Measurements from ENCODE around the gene CCNDBP1.
"Not testable (repeated sequence)": the region's sequence is repeated elsewhere in the genome, so short reads cannot be mapped to it uniquely, and the experiment has no call there.

The CCNDBP1 gene

GRCh38 chr15:43214592-43215295 lies 29.5 kb downstream of the CCNDBP1 start:
- Histone ChIP-seq H3K36me3 (replicated peaks) (no peaks in the 10 kb centered on the region), H3K4me1 (no peaks in the 10 kb centered on the region), H3K27me3 (ENCODE audit: low read depth) (no peaks in the 10 kb centered on the region), H3K9me3 (no peaks in the 10 kb centered on the region), H3K4me3 (no peak overlapping the region)
- no peak for DNase-seq (ENCODE audit: low spot score in 2 of 2)
- in situ Hi-C loops (cut with MboI; ENCODE audit: low sequenced_read_pairs) = no loop called here

- H3K36me3 ChIP-seq (replicated peaks) = no peaks in the 10 kb centered on the region
- in situ Hi-C loops (cut with MboI; ENCODE audit: low sequenced_read_pairs) = no loop called here
- no peak for DNase-seq (ENCODE audit: low spot score in 2 of 2)
- H3K4me1 ChIP-seq = no peaks in the 10 kb centered on the region
- H3K27me3 ChIP-seq (ENCODE audit: low read depth) = no peaks in the 10 kb centered on the region
- H3K4me3 ChIP-seq = no peak overlapping the region
- H3K9me3 ChIP-seq = no peaks in the 10 kb centered on the region
Measured at GRCh38 chr15:43215961-43216360, 30.8 kb downstream of the CCNDBP1 start.

- H3K4me1 ChIP-seq = no peaks in the 10 kb centered on the region
- H3K9me3 ChIP-seq = no peaks in the 10 kb centered on the region
- H3K36me3 ChIP-seq (replicated peaks) = no peaks in the 10 kb centered on the region
- peak in 1 of 2 experiments; percentile 54 for DNase-seq (ENCODE audit: low spot score in 2 of 2)
- no peaks in the 10 kb centered on the region for H3K27me3 ChIP-seq (ENCODE audit: low read depth)
- H3K4me3 ChIP-seq = no peak overlapping the region
- in situ Hi-C loops (cut with MboI; ENCODE audit: low sequenced_read_pairs) = no loop called here
Measured at GRCh38 chr15:43218908-43219706, 33.9 kb downstream of the CCNDBP1 start.

- H3K4me1 ChIP-seq = no peaks in the 10 kb centered on the region
- no peak for DNase-seq (ENCODE audit: low spot score in 2 of 2)
- no peaks in the 10 kb centered on the region for H3K36me3 ChIP-seq (replicated peaks)
- no peak overlapping the region for H3K4me3 ChIP-seq
- H3K9me3 ChIP-seq = no peaks in the 10 kb centered on the region
- H3K27me3 ChIP-seq (ENCODE audit: low read depth) = no peaks in the 10 kb centered on the region
- in situ Hi-C loops (cut with MboI; ENCODE audit: low sequenced_read_pairs) = no loop called here
Measured at GRCh38 chr15:43219929-43220928, 35.0 kb downstream of the CCNDBP1 start.

- H3K9me3 ChIP-seq = no peaks in the 10 kb centered on the region
- no peak for DNase-seq (ENCODE audit: low spot score in 2 of 2)
- H3K27me3 ChIP-seq (ENCODE audit: low read depth) = no peaks in the 10 kb centered on the region
- H3K36me3 ChIP-seq (replicated peaks) = no peaks in the 10 kb centered on the region
- H3K4me1 ChIP-seq = no peaks in the 10 kb centered on the region
- H3K4me3 ChIP-seq = no peak within 1 kb of the TSS
- in situ Hi-C loops (cut with MboI; ENCODE audit: low sequenced_read_pairs) = no loop called here
Measured at GRCh38 chr15:43220991-43221403, 35.8 kb downstream of the CCNDBP1 start, which contains the start of gene EPB42. TSS of gene EPB42 (minus strand) at chr15:43221018. CDS start at chr15:43220825, 193 bp downstream.

GRCh38 chr15:43221422-43221821 lies 36.2 kb downstream of the CCNDBP1 start:
- Histone ChIP-seq H3K27me3 (ENCODE audit: low read depth) (no peaks in the 10 kb centered on the region), H3K36me3 (replicated peaks) (no peaks in the 10 kb centered on the region), H3K4me1 (no peaks in the 10 kb centered on the region), H3K4me3 (no peak overlapping the region), H3K9me3 (no peaks in the 10 kb centered on the region)
- no peak for DNase-seq (ENCODE audit: low spot score in 2 of 2)
- in situ Hi-C loops (cut with MboI; ENCODE audit: low sequenced_read_pairs) = no loop called here

- Histone ChIP-seq H3K9me3 (no peaks in the 10 kb centered on the region), H3K4me1 (no peaks in the 10 kb centered on the region), H3K27me3 (ENCODE audit: low read depth) (no peaks in the 10 kb centered on the region), H3K36me3 (replicated peaks) (no peaks in the 10 kb centered on the region), H3K4me3 (no peak overlapping the region)
- DNase-seq (ENCODE audit: low spot score in 2 of 2) = peak; percentile 62 to 67
- in situ Hi-C loops (cut with MboI; ENCODE audit: low sequenced_read_pairs) = no loop called here
Measured at GRCh38 chr15:43225201-43225949, 40.2 kb downstream of the CCNDBP1 start.

- H3K9me3 ChIP-seq; in situ Hi-C loops (cut with MboI; ENCODE audit: low sequenced_read_pairs); DNase-seq (ENCODE audit: low spot score in 2 of 2); H3K4me3 ChIP-seq; H3K4me1 ChIP-seq; H3K27me3 ChIP-seq (ENCODE audit: low read depth); H3K36me3 ChIP-seq (replicated peaks): not testable (repeated sequence)
Measured at GRCh38 chr15:43225950-43226255, 40.7 kb downstream of the CCNDBP1 start.

- in situ Hi-C loops (cut with MboI; ENCODE audit: low sequenced_read_pairs) = no loop called here
- no peak for DNase-seq (ENCODE audit: low spot score in 2 of 2)
- Histone ChIP-seq H3K4me1 (no peaks in the 10 kb centered on the region), H3K27me3 (ENCODE audit: low read depth) (no peaks in the 10 kb centered on the region), H3K4me3 (no peak overlapping the region), H3K9me3 (no peaks in the 10 kb centered on the region), H3K36me3 (replicated peaks) (no peaks in the 10 kb centered on the region)
Measured at GRCh38 chr15:43226436-43227305, 41.5 kb downstream of the CCNDBP1 start.

GRCh38 chr15:43229977-43230376 lies 44.8 kb downstream of the CCNDBP1 start:
- Histone ChIP-seq H3K27me3 (ENCODE audit: low read depth) (no peaks in the 10 kb centered on the region), H3K9me3 (no peaks in the 10 kb centered on the region), H3K4me3 (no peak overlapping the region), H3K4me1 (no peaks in the 10 kb centered on the region), H3K36me3 (replicated peaks) (no peaks in the 10 kb centered on the region)
- in situ Hi-C loops (cut with MboI; ENCODE audit: low sequenced_read_pairs) = no loop called here
- no peak for DNase-seq (ENCODE audit: low spot score in 2 of 2)

GRCh38 chr15:43230640-43231115 lies 45.5 kb downstream of the CCNDBP1 start:
- in situ Hi-C loops (cut with MboI; ENCODE audit: low sequenced_read_pairs) = no loop called here
- Histone ChIP-seq H3K36me3 (replicated peaks) (no peaks in the 10 kb centered on the region), H3K27me3 (ENCODE audit: low read depth) (no peaks in the 10 kb centered on the region), H3K4me1 (no peaks in the 10 kb centered on the region), H3K9me3 (no peaks in the 10 kb centered on the region), H3K4me3 (no peak overlapping the region)
- no peak for DNase-seq (ENCODE audit: low spot score in 2 of 2)

GRCh38 chr15:43232289-43232874 lies 47.2 kb downstream of the CCNDBP1 start:
- in situ Hi-C loops (cut with MboI; ENCODE audit: low sequenced_read_pairs) = no loop called here
- no peak for DNase-seq (ENCODE audit: low spot score in 2 of 2)
- H3K4me1 ChIP-seq = no peaks in the 10 kb centered on the region
- H3K36me3 ChIP-seq (replicated peaks) = no peaks in the 10 kb centered on the region
- no peaks in the 10 kb centered on the region for H3K9me3 ChIP-seq
- no peaks in the 10 kb centered on the region for H3K27me3 ChIP-seq (ENCODE audit: low read depth)
- H3K4me3 ChIP-seq = no peak overlapping the region

All from HAP-1 (cell line).